LNCaP clone FGC (cell line): ENCODE results near the gene CREBBP.

ENCODE experiments used
- DNase-seq: peaks from one replicate; pipeline ENCODE4 v3.0.0-alpha.2; 2011; ENCODE audit warnings: low read depth
- H3K4me3 ChIP-seq: 2 replicates; pipeline ENCODE4 v1.5.1; 2011; ENCODE audit warnings: mild to moderate bottlenecking, low read depth, low read length, control low read depth
- CTCF ChIP-seq: IDR thresholded peaks from 2 replicates; pipeline ENCODE4 v1.5.1; 2012; ENCODE audit warnings: mild to moderate bottlenecking; ENCODE audit not compliant: control insufficient read depth, insufficient read depth; ENCODE audit errors: extremely low read depth

The CREBBP gene

GRCh38 chr16:3798838-3799237, 81.7 kb downstream of the CREBBP start:
- no peak overlapping the region for H3K4me3 ChIP-seq
- TF ChIP-seq CTCF: no peak
- no peak for DNase-seq

GRCh38 chr16:3797904-3798811, 82.4 kb downstream of the CREBBP start:
- H3K4me3 ChIP-seq: no peak overlapping the region
- TF ChIP-seq CTCF: no peak
- no peak for DNase-seq

GRCh38 chr16:3797473-3797872, 83.0 kb downstream of the CREBBP start:
- no peak for DNase-seq
- TF ChIP-seq CTCF: no peak
- no peak overlapping the region for H3K4me3 ChIP-seq

- no peak for DNase-seq
- TF ChIP-seq CTCF: no peak
- H3K4me3 ChIP-seq: no peak overlapping the region
Measured at GRCh38 chr16:3793161-3793576, 87.3 kb downstream of the CREBBP start.

GRCh38 chr16:3792472-3793012, 88.0 kb downstream of the CREBBP start:
- DNase-seq: no peak
- no peak for TF ChIP-seq CTCF
- H3K4me3 ChIP-seq: no peak overlapping the region

- DNase-seq: no peak
- H3K4me3 ChIP-seq: no peak overlapping the region
- no peak for TF ChIP-seq CTCF
Measured at GRCh38 chr16:3791701-3792100, 88.8 kb downstream of the CREBBP start.
